Inflammatory macrophage treated with lipopolysaccharide for 4 hours (primary cell): ENCODE results near the gene ENPP3.
"Not testable (repeated sequence)": the region's sequence is repeated elsewhere in the genome, so short reads cannot be mapped to it uniquely, and the experiment has no call there.

ENCODE experiments used
- DNase-seq: peaks from one replicate; pipeline ENCODE4 v3.0.0-alpha.2; 2020

The ENPP3 gene

DNA sequence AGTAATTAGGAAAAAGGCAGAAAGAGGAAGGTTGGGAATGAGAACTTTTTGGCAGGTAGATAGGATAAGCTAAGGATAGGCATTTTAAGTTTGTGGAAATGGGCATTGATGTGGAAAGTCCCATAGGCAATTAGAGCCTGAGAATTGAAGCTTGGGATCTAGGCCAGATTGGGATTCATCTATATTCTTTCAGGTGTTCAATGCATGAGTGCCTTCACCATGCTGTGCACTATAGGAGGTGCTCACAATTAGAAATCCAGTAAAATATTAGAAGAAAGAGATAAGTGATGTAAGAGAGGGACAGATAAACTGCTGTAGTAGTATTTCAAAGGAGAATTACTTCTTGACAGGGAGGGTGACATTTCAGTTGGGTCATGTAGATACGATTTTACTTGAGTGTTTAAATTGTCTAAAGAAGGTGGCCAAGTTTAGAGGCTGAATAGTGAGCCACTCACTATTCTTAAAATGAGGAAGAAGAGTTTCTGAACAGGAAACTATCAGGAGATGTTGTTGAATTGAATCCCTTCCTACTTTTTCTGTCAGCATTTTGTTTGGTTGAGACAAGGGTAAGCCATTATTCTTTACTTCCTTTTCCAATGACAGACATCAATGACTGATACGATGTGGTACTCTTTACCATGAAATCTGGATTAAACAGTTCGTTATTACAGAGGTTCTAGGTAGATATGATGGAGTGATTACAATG, 104.7 kb downstream of the ENPP3 start:
- no peak for DNase-seq

DNA sequence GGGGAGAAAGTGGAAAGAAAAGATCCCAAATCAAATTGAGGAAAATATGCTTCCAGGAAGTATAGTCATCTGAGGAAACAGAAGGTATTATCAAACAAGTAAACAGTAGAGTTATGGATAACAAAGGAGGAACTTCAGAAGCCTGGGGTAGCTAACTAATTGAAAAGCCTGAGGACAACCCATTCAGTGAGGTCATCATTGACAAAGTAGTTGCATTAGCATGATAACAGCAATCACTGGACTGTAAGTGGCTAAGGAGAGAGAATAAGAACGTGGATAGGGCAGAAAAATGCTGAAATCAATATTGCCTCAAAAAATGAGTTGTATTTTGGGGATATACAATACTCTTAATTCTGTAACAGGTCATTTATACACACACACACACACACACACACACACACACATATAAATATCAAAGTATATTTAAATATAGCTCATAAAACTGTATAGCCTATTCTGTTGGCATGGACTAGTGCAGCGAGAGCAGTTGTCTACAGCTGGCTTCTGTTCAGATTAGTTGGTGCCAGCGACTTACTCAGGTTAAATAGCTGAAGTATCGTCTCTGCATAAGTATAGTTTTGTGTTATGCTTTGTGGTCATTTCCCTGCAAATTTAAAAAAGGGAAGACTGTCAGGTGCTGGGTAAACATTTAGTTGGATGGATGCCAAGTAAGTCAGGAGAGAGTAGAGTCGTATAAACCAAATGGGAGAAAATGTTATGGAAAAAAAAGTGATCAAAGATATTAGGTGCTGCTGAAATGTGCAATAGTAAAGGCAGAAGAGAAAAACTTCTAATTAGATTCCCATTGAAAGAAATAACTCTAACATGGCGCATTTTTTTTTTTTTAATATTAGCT, 107.6 kb downstream of the ENPP3 start:
- DNase-seq, result no peak

DNA sequence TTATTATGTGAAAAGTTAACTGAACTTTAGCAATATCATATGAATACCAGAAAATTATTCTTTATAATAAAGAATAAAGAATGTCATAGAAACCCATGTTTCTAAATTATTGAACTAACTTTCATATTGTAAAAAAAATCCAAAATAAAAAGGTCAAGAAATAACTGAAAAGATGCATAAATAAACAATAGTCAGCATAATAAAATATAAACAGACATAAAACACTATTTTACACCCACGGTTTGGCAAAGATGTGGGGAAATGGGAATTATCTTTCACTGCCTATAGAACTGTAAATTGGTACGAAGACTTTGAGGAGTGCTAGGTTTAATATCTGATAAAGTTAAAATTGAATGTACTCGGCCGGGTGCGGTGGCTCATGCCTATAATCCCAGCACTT, 108.4 kb downstream of the ENPP3 start:
- no peak for DNase-seq

DNA sequence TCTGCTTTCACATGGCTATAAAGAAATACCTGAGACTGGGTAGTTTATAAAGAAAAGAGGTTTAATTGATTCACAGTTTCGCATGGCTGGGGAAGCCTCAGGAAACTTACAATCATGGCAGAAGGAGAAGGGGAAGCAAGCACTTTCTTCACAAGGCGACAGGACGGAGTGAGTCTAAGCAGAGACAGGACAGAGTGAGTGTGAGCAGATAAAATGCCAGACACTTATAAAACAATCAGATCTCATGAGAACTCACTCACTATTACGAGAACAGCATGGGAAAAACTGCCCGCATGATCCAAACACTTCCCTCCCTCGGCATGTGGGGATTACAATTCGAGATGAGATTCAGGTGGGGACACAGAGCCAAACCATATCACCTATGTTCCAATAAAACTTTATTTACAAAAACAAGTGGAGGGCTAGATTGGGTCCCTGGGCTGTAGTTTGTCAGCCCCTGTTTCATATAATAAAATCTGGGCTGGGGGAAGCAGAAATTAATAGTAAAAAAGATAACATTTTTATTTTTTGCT, 110.8 kb downstream of the ENPP3 start:
- DNase-seq, result no peak

DNA sequence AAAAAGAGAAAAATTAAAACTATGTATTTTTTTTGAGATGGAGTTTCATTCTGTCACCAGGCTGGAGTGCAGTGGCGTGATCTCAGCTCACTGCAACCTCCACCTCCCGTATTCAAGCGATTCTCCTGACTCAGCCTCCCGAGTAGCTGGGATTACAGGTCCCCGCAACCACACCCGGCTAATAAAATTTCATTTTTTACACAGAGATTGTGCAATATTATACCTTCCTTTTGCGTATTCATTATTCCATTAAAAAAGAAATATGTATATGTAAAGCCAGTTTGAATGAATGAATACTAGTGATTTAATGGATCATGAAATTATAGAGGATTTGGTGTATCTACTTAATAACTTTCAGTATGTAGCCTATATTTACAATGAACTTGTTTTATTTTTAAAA, 111.9 kb downstream of the ENPP3 start:
- no peak for DNase-seq

DNA sequence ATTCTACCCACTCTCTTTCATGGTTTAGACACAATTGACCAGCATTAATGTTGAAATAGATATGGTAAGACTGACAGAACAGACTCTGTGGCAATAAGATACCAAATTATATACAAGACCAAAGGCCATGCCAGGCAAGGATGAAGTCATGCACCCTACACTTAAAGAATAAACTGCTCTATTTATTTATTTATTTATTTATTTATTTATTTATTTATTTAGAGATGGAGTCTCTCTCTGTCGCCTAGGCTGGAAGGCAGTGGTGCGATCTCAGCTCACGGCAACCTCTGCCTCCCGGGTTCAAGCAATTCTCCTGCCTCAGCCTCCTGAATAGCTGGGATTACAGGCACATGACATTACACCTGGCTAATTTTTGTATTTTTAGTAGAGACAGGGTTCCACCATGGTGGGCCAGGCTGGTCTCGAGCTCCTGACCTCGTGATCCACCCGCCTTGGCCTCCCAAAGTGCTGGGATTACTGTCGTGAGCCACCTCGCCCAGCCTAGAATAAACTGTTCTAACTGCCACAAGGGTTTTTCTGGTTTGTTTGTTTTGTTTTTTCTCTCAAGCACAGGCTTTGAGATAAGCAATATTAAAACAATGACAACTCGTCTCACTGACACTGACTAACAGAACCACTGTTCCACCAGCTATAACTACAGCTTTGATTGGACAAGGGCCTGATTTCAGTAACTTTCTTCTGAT, 114.1 kb downstream of the ENPP3 start:
- DNase-seq, result not testable (repeated sequence)

DNA sequence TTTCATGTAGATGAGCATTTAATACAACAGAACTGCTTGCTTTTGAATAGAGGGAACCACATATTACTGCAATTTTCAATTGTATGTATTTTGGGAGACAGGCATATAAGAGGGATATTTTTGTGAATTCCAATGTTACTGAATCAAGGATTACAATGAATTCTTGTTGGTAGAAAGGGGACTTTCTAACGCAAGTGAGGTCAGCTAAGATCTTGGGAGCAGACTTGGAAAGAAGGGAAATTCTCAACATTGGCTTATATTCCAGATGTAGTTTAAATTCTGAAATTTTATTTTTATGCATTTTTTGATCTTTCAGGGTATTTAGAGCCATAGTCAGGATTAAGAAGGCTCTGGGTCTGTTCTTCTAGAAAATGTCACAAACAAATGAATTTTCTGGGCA, 117.0 kb downstream of the ENPP3 start:
- no peak for DNase-seq

DNA sequence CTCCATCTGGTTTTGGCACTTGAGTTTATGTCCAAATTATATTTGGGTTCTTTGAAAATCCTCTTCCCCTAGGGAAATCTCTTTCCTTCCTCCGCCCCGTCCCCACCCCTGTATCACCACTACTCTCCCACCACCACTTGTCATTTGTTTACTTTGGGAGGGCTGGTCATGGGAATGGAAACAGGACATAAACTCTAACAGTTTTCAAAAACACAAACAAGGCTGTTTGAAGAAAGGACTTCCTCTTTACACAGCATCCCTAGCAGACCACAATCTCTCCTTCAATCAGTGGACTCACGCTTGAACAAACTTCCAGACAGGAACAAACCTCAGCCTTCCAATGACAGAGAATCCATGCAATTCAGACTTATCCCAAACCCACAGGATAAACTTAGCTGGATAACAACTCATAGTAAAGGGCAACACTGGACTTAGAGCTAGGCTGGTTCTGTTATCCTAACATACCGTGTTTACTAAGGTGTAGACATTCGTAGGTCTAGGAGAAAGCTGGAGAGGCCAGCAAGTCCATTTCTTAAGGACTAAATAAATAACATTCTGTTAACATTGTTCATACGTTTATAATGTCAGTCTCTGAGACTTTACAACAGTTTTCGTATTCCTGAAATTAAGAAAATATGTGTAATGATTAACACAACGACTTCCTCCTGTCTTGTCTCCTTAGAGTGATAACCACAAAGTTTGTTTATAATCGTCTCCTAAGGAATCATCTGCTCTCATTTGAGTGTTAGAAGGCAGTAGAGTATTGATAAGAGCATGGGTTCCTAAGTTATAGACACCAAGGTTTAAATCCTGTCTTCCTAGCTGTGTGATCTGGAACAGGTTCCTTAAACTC, 117.8 kb downstream of the ENPP3 start:
- no peak for DNase-seq

DNA sequence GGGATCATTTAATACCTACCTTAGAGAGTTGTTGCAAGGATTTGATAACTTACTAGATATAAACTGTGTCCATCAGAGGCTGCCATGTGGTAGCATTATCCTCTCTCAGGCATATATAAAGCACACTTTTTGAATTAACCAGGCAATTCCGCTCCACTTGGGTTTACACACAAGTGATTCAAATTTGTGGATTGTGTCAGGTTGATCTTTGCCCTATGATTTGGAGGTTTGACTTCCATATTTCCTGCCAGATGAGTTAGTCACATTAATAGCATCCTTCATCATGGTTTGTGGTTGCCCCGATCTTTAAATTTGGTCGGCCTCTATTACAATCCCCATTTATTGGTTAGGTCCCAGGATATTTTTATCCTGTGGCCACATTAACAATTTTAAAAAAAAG, 118.5 kb downstream of the ENPP3 start:
- no peak for DNase-seq

DNA sequence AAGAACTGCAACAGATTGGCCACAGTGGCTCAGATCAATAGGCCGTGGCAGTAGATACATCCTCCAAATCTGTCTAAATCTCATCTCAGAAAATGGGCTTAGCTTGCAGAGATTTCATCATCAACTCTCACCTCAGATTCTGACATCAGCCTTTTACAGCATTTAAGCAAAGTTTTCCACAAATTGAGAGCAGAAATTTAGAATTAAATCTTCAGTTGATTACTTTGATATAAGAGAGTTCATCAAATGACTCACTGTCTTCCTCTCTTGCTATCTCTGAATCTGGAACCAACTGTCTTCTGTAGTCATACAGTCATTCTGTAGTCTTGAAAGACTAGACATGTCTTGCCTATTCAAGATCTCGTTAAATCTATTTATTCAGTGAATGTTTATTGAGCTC, 118.9 kb downstream of the ENPP3 start:
- DNase-seq, result no peak

DNA sequence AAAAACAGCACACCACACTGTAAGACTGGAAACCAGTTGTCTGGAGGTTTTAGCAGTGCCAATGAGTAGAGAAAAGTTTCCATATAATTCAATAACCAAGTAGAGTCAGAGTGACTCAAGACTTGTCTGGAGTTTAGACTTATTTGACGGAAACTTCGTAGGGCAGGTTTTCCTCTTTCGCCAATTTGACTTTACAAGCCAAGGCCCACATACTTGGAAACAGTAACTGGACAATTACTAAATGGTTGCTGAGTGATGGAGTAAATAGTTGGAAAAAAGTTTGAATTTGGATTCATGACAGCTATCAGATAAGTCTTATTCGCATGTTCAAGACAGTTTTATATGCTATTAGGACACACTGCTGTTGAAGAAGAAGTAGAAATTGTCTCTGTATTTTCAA, 121.8 kb downstream of the ENPP3 start:
- no peak for DNase-seq

DNA sequence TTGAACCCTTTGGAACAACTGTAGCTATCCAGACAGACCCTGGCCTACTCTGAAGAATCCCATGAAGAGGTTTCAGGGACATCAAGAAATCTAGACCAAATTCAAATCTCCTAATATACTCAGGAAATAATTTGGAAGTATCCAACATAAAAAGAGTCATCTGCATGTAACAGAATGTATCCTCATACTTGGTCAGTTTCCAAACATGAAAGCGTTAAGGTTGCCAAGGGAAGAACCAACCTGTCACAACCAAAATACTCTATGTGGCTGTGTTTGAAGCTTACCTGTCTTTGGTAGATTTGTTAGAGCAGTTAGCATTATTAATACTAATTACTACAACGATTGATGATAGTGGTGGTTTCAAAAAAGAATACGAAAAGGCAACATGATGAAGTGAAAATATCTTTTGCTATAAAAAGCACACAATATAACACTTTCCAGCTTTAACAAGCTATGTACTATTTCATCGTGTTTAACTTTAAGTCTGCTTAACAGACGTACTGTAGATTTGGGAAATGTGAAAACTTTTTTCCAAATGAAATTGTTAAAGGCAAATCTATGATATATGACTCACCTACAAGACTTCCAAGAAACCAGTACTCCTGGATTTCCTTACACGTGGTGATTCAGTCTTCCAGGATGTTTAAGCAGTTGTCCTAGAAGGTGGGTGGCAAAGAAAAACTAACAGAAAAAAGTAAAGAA, 124.1 kb downstream of the ENPP3 start:
- no peak for DNase-seq

DNA sequence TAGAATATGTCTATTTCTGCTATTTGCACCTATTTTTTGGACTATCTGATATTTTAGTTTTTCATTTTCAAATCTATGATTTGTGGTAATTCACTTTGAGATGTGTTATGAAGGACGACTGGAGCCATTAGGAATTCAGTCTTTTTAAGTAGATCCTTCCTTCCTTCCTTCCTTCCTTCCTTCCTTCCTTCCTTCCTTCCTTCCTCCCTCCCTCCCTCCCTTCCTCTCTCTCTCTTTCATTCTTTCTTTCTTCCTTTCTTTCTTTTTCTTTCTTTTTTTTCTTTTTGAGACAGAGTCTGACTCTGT, 124.6 kb downstream of the ENPP3 start:
- DNase-seq, result no peak

DNA sequence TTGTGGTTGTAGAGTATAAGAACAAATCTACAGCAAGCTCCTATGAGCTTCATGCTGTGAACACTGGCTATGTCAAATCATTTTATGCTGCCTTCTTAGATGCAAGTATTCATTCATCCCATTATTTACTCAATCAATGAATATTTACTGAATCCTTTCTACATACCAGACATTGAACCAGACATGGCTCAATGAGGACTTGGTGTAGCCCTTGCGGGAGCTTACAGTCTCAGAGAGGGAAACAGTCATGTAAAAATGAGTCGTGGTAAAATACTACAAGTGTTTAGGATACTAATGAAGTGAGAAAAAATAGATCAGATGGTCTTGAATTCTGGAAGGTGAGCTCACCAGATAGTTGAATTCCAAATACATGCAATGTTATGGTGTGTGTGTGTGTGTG, 125.9 kb downstream of the ENPP3 start:
- no peak for DNase-seq

DNA sequence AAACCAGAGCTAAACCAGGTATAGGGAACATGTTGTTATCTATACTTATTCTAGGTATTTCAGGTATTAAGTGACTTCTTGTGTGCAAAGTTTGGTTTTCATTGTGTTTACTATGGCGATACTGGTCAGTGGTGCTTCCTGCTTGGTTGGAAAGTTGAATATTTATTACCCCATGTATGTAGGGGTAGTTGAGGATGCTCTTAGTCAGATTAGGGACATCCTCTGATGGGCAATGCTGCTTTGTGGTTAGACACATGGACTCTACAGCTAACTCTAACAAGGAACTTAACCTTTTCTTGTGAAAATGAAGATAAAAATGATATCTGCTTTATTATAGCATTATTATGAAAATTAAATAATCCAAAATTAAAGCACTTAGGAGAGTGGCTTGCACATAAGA, 126.6 kb downstream of the ENPP3 start:
- DNase-seq, result no peak

DNA sequence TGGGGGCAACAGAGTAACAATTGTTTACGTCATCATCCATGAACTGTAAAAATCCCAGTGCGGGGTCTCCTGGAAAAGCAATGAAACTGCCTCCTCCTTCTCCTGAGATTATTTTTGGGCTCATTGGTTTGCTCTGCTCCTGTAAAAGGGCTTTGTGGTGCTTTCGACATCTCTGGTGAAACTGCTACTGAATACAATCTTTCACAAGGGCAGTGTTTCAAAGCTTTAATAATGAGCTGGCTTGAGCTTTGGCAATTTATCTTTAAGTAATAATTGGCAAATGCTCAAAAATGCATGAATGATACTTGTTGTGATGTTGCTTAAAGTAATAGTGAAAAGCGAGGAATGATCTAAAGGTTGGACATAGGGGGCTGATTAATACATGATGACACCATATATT, 127.2 kb downstream of the ENPP3 start:
- no peak for DNase-seq

DNA sequence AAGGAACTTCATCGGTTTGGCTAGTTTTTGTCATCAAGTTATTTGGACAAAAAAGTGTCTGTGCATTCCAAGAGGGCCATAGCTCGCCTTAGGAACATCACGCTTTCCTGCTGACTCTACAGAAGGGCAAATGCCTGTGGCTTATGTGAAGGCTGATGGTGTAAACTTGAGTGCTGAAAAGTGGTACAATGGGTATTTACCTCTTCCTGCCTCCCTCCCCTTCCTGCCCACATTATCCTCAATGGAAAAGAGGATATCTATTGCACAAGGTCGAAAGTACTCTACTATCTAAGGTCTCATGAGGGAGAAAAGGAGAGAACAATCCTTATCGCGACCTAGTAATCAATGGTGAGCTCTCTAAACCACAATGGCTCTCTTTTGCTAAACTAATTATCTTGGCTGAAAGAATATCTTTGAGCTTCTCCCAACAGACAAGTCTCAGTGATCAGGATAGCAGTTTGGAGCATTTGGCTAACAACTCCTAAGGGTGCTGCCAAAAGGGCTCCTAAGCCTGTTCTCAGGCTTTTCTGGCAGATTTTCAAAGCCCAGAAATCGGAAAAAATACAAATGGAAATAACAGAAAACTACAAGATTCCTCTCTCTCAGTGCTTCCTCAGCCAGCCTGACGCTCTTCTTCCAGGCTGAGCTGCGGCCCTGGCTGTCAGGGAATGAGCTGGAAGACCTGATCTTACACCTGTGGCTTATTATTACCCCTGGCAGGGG, 128.1 kb downstream of the ENPP3 start:
- DNase-seq, result no peak

DNA sequence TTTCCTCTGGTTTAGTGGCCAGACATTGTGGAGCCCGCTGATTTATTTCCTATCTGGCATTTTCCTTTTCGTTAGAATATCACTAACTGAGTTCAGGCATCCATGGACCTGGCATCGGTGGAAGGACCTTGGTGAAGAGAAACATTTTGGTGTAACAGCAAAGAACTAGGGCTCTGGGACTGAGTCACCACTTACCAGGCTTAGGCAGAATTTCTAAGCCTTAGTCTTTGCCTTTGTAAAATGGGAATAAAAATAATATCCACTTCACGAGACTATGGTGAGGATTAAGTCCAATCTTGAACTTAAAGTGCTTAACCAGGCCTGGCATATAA, 128.7 kb downstream of the ENPP3 start:
- no peak for DNase-seq

DNA sequence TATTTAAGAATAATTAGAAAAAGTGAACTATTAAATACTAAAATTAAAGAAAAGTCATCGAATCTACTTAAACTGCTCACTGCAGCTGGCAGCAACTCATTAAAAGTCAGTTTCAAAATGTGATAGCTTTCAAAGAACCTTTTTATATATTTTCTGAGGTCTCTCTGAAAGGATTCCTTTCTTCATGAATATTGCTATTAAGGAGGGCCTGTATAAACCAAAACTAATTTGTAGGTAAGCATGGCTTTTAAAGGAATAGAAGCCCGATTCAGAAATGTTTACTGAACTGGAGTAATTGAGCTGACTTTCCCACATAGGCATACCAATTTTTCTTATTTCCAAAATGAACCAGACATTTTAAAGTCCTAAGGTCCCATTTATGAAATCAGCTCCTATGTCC, 129.5 kb downstream of the ENPP3 start:
- no peak for DNase-seq

DNA sequence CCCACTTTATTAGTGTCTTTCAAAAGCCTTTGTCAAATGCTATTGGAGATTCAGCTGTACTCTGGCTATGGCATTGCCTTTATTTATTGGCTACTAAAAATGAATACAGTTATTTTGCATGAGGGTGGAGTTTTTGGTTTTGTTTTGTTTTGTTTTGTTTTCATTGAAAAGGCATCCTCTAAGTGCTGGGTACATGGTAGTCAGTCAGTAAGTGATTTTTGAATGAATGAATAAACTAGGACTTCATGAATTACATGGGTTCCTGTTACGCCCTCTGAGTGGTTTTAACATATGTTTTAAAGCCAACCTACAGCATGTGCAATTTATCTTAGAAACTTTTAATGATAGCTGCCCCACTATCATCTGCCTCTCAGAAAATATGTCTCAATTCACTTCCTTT, 131.9 kb downstream of the ENPP3 start:
- no peak for DNase-seq

DNA sequence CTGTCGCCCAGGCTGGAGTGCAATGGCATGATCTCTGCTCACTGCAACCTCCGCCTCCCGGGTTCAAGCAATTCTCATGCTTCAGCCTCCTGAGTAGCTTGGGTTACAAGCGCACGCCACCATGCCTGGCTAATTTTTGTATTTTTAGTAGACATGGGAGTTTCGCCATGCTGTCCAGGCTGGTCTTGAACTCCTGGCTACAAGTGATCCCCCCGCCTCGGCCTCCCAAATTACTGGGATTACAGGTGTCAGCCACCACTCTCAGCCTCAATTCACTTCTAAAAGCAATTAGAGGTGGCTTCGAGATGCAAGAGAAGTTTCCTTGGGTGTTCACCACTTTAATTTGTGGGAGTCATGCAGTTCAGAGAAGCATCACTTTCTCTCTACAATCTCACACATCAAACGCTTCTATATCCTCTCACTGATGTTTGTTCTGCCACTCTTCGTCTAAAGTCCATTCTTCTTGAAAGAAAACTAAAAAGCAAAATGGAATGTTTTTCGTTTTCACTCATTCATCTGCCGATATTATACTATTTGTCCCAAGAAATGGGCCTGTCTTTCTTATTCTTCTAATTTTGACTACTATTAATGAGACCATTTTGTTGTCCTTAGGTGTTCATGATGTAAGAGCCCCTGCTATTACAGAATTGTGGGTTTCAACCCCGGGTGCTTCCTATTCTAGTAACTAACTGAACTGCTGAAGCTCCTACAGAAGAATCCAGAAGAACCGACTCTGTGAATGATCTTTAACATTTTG, 132.5 kb downstream of the ENPP3 start:
- DNase-seq, result no peak
